HG02870 (cell line): ENCODE measurements around the gene PHF2.

ENCODE experiments used
- ATAC-seq: cut with Tn5 transposase; IDR thresholded peaks from one replicate; pipeline ENCODE4 v1.9.1; 2021; ENCODE audit warnings: mild to moderate bottlenecking, moderate library complexity; ENCODE audit not compliant: unreplicated experiment

The PHF2 gene

DNA sequence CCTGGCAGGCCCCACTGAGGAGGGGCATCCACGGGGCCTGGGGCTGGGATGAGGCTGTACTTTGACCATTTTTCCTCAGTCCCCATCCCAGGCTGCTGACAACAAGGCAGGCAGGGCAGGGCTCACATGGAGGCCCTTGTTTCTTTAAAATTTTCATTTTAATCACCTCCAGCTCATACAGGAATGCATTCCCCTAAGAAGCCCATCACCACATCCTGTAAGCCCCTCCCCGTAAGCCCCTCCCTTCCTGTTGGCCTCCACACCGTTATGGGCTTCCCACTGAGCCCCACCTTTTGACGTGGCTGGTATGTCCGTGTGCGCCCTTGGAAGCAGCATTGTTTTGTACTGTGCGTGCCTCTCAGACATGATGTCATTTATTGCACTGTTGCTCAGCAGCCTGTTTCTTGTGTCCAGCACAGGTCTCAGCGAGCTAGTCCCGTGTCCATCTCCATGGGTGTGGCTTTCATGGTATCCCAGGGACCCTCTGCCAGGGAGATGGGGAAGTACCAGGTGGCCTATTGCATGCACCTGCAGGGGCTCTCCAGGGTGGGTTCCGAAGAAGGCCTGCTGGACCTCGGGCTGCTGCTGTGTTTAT is 22.4 kb downstream of the PHF2 start:
- ATAC-seq: no peak

DNA sequence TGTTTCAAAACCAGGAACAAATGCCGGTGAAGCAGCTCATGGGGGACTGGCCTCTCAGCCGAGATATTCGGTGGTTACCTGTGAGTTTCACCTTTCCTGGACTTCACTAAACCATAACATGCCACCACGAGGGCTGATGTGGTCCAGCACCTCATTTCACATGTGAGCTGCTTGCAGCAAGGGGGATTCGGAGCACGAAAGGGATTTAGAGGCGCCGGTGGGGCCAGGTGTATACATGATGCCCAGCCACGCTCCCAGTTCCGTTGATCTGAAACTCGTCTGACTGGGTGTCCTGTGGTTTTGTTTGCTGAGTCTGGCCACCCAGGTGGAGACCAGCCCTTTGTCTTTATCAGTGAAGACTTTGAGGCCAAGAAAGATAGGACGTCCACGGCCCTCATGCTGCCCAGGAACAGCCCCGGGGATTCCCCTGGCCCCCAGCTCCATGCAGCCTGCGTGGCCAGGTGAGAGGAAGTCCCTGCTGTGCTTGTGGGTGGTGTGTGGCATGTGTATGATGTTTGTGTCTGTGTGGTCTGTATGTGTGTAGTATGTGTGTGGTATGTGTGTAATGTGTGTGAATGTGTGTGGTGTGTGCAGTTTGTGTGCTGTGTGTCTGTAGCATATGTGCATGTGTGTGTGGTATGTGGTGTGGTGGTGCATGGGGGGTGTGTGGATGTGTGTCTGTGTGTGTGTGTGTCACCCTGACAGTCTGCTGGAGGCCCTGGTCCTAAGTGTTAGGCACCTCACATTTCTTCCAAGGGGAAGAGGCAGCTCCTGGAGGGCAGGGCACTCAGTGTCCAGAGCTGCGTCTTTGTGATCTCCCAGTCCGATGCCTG is 23.4 kb downstream of the PHF2 start:
- ATAC-seq: no peak

DNA sequence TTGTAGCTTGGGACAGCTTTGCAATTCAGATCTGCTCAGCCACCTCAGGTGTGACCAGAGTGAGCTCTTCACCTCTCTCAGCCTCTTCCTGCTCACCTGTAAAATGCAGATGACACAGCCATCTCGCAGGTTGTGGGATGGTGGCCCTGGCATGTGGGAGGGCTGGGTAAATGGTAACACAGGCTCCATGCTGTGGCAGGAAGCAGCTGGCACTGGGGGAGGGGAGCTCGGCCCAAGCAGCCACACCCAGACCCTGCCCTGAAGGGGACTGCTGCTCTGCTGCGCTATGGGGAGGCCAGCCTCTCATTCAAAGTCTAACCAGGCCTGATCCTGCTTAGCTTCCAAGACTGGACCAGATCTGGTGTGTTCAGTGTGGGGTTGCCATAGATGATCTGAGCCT is 24.1 kb downstream of the PHF2 start:
- no peak for ATAC-seq

DNA sequence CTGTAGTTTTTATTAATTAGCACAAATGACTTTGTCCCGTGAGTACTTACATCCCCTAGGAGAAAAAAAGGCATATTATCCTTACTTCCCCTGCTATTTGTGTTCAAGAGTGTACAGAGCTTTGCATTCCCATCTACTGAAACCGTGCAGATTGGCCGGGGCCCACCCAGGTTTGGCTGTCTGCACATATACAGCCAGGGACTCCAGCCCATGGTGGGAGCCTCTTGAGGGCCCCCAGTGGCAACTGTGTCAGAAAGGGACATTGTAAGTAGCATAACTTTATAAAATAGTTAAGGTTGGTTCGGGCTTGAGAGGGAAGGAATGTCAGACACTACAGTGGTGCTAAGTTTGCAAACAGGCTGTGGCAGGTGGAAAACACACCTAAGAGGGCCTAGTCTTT is 24.7 kb downstream of the PHF2 start:
- no peak for ATAC-seq

DNA sequence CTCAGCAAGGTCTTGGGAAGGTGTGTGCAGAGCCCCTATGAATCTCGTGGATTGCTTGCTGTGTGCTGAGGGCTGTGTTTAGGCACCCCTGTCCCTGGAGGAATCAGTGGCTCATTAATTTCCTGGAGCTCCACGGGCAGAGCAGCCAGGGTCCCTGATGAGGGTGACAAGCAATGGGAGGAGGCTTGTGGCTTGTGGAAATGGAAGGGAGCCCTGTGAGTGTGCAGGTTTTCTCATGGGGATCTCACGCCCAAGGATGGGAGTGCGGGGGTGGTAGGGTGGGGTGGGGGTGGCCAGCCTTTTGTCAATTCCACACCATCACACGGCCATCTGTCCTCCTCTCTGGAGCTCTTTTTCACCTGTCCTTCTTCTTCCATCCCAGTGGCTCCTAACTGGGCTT is 25.3 kb downstream of the PHF2 start:
- no peak for ATAC-seq

DNA sequence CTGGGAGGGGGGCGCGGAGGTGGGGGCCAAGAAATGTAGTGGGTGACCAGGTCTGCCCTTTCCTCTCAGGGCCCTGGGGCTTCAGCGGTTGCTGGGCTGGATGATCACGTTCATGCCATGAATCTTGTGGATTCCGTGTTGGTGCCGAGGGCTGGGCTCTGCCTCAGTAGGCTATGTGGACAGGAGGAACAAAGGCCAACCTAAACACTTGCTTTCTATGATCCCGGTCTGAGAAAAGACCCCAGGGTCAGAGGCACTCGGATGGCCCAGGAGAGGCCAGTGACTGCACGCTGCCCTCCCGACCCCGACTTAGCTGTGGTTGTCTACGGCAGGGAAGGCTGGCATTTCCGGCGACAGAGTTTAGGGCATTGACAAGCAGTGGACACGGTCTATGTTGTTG is 26.6 kb downstream of the PHF2 start:
- no peak for ATAC-seq

DNA sequence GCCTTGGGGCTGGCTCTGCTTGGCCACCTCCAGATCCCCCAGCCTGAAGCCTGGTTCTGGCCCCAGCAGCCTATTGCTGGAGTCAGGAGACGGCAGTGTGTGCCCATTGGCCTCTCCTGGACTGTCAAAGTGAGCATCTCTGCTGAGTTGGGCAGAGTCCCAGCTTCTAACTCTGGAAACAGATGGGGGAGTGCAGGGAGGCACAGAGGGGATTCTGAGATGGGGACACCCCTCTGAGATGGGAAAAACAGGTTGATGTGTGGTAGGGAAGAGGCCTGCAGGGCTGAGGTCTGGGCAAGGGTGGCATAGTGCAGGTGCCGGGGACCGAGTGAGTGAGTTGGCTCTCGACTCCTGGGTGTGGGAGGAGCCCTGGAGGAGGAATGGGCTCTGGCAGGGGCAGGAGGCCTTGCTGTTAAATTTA is 27.5 kb downstream of the PHF2 start:
- no peak for ATAC-seq

DNA sequence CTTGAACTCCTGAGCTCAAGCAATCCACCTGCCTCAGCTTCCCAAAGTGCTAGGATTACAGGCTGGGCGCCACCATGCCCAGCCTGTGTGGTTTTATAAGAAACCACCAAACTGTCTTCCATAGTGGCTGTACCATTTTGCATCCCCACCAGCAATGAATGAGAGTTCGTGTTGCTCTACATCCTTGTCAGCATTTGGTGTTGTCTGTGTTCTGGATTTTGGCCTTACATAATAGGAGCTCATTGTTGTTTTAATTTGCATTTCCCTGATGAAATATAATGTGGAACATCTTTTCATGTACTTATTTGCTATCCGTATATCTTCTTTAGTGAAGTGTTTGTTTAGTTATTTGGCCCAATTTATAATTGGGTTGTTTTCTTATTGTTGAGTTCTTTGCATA is 29.8 kb downstream of the PHF2 start:
- ATAC-seq: no peak

DNA sequence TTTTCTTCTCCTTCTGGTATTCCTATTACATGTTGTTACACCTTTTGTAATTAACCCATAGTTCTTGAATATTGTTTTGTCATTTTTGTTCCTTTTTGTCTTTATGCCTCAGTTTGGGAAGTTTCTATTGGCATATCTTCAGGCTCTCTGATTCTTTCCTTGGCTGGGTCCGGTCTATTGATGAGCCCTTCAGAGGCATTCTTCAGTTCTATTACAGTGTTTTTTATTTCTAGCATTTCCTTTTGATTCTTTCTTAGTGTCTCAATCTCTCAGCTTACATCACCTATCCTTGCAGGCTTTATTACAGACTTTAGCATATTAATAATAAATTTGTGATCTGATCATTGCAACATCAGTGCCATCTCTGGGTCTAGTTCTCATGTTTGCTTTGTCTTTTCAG is 33.8 kb downstream of the PHF2 start:
- no peak for ATAC-seq

DNA sequence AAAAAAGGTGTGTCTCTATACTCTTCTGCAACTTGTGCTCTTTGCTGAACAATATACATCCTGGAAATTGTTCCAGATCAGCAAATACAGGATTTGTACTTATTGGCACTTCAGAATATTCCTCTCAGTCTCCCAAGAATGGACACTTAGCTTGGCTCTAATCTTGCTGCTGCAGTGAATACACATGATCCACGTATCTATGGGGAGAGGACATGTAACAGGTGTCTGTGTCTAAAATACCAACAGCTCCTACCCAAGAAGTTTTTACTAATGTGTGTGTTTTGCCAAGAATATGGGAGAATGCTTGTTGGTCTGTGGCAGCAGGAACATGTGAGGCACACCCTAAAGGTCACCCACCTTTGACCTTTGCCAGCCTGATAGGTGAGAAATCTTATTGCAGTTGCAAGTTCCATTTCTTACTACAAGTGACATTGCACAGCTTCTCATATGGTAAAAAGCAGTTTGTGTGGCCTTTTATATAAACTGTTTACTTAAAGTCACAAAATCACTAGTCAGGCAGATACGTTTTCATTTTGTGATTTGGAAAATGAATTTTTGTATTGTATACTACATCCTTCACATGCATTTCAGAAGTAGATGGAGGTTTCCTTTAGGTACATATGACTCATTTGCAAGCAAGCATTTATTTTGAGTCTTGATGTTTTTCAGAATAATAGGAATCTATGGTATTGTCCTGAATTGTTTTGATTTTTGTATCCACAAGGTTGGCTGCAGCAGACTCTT is 35.8 kb downstream of the PHF2 start:
- ATAC-seq: peak; percentile 32

DNA sequence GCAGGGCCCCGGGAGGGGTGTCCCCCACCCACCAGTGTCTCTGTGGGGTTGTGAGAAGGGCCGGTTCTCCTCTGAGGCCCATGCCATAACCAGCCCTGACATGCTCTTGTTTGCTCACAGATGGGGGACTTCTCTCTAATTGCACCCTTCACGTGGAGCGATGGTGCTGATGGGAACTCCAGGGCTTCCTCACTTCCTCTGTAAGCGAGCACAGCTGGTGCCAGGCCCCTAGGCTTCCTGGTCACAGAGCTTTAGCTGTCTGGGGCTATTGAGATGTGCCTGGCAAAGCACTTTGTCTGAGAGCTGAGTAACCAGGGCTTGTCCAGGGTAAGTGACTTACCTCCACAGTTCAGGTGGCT is 36.4 kb downstream of the PHF2 start:
- ATAC-seq: peak; percentile 92

DNA sequence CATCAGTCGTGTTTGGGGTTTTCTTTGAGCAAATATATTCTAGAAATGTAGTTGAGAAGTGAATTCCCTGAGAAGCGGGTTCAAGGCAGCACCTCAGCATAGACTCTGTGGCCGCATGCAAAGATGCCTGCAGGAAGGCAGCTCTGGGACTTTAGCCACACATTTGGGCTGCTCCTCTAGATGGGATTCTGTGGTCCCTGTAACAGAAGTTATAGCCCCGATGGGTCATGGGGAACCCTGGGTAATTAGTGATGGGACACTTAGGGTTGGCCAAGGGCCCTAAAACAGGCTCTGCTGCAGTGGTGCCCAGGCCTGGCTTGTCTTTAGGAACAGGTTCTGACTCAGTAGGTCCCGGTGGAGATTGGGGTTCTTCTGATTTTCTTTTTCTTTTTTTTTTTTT is 36.8 kb downstream of the PHF2 start:
- ATAC-seq: no peak

DNA sequence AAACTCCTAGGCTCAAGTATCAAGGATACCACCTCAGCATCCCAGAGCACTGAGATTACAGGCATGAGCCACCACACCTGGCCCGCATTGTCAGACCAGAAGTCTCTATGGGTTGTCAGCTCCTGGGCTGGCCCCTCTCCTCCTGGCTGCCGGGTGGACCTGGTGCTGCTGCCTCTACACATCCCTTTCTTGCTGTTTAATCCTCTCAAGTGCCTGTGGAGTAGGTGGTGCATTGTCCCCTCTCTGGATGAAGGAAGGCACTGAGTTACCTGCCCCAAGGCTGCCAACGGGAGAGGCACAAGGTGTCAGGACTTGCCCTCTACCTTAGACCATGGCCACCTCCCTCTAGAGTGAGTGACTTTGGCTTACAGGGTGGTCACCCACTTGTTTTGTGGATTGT is 37.4 kb downstream of the PHF2 start:
- ATAC-seq: no peak

DNA sequence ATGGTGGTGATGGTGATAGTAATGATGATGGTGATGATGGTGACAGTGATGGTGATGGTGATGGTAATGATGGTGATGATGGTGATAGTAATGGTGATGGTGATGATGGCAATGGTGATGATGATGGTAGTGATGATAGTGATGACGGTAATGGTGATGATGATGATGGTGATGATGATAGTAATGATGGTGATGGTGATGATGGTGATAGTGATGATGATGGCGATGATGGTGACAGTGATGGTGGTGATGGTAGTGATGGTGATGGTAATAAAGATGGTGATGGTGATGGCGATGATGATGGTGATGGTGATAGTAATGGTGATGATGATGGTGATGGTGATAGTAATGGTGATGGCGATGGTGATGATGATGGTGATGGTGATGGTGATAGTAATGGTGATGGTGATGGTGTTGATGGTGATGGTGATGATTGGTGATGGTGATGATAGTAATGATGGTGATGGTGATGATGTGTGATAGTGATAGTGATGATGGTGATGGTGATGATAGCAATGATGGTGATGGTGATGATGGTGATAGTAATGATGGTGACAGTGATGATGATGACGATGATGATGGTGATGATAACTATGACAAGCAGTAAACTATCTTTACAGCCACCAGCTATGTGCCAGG is 38.6 kb downstream of the PHF2 start:
- no peak for ATAC-seq

DNA sequence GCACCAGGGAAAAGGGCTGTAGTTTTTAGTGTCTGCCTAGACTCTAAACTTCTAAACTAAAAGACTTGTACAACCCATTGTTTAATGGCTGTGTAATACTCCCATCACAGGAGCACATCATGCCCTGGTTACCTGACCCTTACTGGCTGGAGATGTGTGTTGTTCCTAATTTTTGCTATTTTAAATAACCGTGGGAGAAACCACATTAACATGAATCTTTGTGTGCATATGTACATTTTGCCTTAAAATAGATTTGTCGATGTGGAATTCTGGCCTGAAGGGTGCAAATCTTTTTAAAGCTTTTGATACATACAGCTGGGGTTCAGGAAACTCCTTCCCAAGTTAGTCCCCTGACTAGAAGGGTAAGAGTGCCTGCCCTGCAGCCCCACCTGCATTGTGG is 39.7 kb downstream of the PHF2 start:
- ATAC-seq: no peak

DNA sequence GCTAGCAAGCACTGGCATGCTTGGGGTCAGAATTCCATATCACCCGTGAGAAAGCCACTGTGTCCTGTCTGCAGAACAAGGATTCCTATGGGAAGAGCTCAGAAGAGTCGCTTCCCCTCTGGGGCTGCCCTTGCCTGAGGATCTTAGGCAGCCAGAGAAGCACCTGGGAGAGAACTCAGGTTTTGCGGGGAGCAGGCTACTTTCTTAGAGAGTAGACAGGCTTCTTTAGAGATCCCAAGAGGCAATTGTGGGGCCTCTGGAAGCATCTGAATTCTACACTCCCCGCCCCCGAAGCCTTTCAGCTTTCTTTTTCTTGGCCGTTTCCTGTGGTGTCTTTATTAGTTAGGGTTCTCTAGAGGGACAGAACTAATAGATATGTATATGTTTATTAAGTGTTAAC is 40.9 kb downstream of the PHF2 start:
- ATAC-seq: no peak

DNA sequence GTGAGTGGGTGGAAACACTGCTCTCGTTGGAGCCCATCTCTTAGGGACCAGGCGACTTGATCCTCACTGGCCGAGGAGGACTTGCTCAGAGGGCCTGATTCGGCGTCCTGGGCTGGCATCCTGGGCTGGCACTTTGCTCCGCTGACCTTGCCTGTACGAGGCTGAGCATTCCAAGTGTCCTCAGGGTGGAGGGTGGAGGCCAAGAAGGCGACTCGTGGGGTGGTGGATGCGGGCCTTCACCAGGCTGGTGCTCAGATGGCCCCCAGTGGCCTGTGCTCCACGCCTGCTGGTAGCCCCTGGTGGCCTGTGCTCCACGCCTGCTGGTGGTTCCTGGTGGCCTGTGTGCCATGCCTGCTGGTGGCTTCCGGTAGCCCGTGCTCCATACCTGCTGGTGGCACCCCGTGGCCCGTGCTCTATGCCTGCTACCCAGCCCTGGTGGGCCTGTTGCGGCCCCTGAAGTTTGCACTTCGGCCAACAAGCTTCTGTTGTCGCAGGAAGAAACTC is 42.9 kb downstream of the PHF2 start:
- no peak for ATAC-seq

DNA sequence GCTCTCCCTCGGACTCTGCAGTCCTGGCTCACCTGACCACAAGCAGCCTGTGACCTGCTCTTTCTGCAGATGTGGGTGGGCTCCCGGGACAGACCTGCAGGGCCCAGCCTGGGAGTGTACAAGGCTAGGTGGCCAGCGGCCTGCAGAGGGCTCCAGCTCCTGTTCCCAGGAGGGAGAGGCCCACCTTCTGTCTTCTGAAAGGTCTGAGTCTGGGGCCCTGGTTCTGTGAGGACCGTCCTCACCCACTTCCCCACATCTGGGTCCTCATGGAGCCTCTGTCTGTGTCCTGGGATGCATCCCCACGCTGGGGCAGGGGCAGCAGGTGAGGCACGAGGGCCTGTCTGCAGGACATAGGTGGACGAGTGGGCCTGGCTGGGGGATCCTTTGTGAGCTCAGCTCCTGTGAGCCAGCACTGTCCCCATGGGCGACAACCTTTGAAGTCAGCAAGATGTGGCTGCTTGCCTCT is 43.7 kb downstream of the PHF2 start:
- no peak for ATAC-seq

DNA sequence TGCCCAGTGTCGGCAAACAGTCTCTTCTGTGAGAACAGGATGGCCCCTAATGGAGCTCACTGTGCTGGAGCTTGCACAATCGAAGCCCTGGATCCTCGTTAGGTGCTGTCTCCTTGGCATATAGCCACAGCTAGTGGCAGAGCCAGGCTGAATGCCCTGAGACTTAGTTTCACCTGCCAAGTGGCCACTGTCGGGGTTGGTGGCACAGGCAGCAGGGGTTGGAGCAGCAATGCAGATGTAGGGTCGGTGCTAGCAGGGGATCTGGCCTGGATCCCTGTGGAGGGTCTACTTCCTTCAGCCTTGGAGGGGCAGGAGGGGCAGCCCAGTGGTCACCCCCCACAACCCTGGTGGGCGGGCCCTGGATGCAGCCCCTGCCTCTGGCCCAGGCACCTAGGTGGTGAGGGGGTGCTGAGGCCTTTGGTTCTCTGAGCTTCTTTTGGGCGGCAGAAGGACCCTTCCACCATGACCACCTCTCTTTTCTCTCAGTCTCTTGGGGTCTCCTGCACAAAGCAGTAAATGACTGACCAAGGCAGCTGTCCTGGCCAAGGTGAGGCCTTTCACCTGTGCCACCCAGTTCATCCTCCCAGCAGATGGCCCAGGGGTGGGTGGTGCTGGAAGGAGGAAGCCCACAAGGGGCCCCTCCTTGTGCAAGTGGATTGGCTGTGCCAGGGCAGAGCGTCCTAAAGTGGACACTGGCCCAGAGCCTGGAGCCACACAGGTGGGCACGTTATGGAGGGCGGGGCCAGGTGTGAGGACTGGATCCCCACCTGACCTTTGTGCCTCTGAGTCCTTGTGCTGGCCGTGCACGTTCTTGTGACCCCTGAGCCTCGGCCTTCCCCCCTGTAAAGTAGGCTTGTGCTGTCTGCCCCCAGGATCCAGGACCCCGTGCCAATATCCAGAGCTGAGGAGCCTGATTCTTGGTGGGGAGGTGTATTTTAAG is 44.8 kb downstream of the PHF2 start:
- no peak for ATAC-seq

DNA sequence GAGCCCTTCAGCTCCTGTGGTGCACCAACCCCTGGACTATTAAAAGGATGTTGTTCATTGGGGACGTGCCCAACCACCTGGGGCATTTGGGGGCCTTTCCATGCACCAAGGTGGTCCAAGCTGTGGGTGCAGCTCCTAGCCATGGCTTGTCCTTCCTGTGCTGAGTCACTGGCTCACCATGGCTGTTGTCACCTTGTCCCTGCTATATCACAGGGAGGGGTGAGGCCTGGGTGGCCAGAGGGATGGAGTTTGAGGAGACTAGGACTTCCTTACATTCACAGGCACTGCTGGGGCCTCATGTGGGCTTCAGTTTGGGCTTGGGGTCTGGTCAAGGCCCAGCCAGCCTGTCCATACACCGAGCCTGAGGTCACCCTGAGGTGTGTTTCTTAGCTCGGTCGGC is 45.5 kb downstream of the PHF2 start:
- ATAC-seq: no peak
